Measurements from ENCODE around the gene EIF2S2.

DNA sequence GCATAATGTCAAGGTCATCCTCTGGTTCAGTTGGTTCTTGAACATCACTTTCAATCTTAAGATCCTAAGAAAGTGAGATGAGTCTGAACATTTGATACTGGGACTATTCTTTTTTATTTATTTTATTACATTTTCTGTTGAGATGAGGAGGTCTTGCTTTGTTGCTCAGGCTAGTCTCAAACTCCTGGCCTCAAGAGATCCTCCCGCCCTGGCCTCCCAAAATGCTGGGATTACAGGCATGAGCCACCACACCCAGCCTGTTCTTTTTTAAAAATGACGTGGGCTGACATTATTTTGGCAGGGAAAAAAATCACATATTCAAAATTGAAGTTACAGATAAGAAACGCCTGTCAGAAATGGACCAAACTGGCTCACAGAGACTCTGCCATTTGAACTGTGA lies 13.5 kb downstream of the EIF2S2 start:
- TF ChIP-seq EZH2phosphoT487 (IDR thresholded peaks at IDR 0.05; ENCODE audit: insufficient read depth, low read depth) (no peak), EZH2 (IDR thresholded peaks at IDR 0.05; ENCODE audit: insufficient read depth, poor library complexity, severe bottlenecking) (no peak)

Data from GM23248 (cell line).